OCI-LY3 (cell line): ENCODE results near the gene MMP28.

ENCODE experiments used
- H2AFZ ChIP-seq: fragments of 200-600, 300-600 bp; shearing (Covaris generic); 2 replicates; pipeline ENCODE4 v1.6.0; 2014; ENCODE audit warnings: antibody characterized with exemption, low read depth, low read length
- H3K27ac ChIP-seq: fragments of 200-600, 300-600 bp; sonication (generic); 2 replicates; pipeline ENCODE4 v1.5.1; 2014; ENCODE audit warnings: mild to moderate bottlenecking, low read length, moderate library complexity, mixed read lengths
- H3K27me3 ChIP-seq: fragments of 200-600, 300-600 bp; sonication (generic); 2 replicates; pipeline ENCODE4 v1.6.1; 2014; ENCODE audit warnings: low read depth, low read length, mixed read lengths
- H3K36me3 ChIP-seq: fragments of 200-600, 300-600 bp; sonication (generic); replicated peaks from 2 replicates; pipeline ENCODE3; 2014; ENCODE audit warnings: low read depth, low read length, mixed read lengths
- H3K4me1 ChIP-seq: fragments of 300-600, 200-600 bp; sonication (generic); 2 replicates; pipeline ENCODE4 v1.6.1; 2014; ENCODE audit warnings: low read length, mixed read lengths
- H3K4me2 ChIP-seq: fragments of 200-600, 300-600 bp; sonication (generic); 2 replicates; pipeline ENCODE4 v1.6.1; 2014; ENCODE audit warnings: low read length, mixed read lengths
- H3K4me3 ChIP-seq: fragments of 300-600, 200-600 bp; sonication (generic); 2 replicates; pipeline ENCODE4 v1.5.1; 2014; ENCODE audit warnings: antibody characterized with exemption, mild to moderate bottlenecking, low read length, moderate library complexity
- H3K79me2 ChIP-seq: fragments of 300-600, 200-600 bp; shearing (Covaris generic); 2 replicates; pipeline ENCODE4 v1.6.1; 2014; ENCODE audit warnings: mild to moderate bottlenecking, low read length, mixed read lengths
- H3K9ac ChIP-seq: fragments of 300-600, 200-600 bp; shearing (Covaris generic); 2 replicates; pipeline ENCODE4 v1.6.0; 2014; ENCODE audit warnings: mild to moderate bottlenecking, low read length, moderate library complexity
- H3K9me3 ChIP-seq: fragments of 200-600, 300-600 bp; shearing (Covaris generic); 2 replicates; pipeline ENCODE4 v1.6.1; 2014; ENCODE audit warnings: low read length, mixed read lengths; ENCODE audit not compliant: insufficient read depth
- H4K20me1 ChIP-seq: fragments of 200-600, 300-600 bp; sonication (generic); 2 replicates; pipeline ENCODE4 v1.6.1; 2016; ENCODE audit warnings: low read length, mixed read lengths; ENCODE audit not compliant: insufficient read depth
- CTCF ChIP-seq: fragments of 200-600, 300-600 bp; sonication (generic); IDR thresholded peaks from 2 replicates; pipeline ENCODE4 v1.5.1; 2014; ENCODE audit warnings: antibody characterized with exemption, low read length, low read depth
- EZH2phosphoT487 ChIP-seq: fragments of 200-600 bp; shearing (Covaris generic); IDR thresholded peaks from 2 replicates; pipeline ENCODE4 v1.6.1; 2018; ENCODE audit warnings: antibody characterized with exemption, mixed run types, low read depth

The MMP28 gene

GRCh38 chr17:35726953-35727460 lies 68.4 kb downstream of the MMP28 start:
- peaks cover 15% of the 10 kb centered on the region for H3K36me3 ChIP-seq
- no peaks in the 10 kb centered on the region for H3K9me3 ChIP-seq
- H3K9ac ChIP-seq: no peak overlapping the region
- H3K4me3 ChIP-seq: no peak overlapping the region
- peaks cover 8% of the 10 kb centered on the region for H3K4me1 ChIP-seq
- TF ChIP-seq EZH2phosphoT487 (no peak), CTCF (no peak)
- H2AFZ ChIP-seq: no peak overlapping the region
- H3K4me2 ChIP-seq: no peak overlapping the region
- H4K20me1 ChIP-seq: no peaks in the 10 kb centered on the region
- H3K79me2 ChIP-seq: peaks cover under 1% of the 10 kb centered on the region
- no peaks in the 10 kb centered on the region for H3K27me3 ChIP-seq
- no peak overlapping the region for H3K27ac ChIP-seq

GRCh38 chr17:35726127-35726952 lies 69.1 kb downstream of the MMP28 start:
- no peaks in the 10 kb centered on the region for H4K20me1 ChIP-seq
- H3K9ac ChIP-seq: no peak overlapping the region
- H3K36me3 ChIP-seq: peaks cover 17% of the 10 kb centered on the region
- no peaks in the 10 kb centered on the region for H3K9me3 ChIP-seq
- no peaks in the 10 kb centered on the region for H3K79me2 ChIP-seq
- TF ChIP-seq CTCF (no peak), EZH2phosphoT487 (no peak)
- H3K4me2 ChIP-seq: no peak overlapping the region
- no peak overlapping the region for H3K4me3 ChIP-seq
- no peaks in the 10 kb centered on the region for H3K27me3 ChIP-seq
- no peak overlapping the region for H3K27ac ChIP-seq
- H2AFZ ChIP-seq: no peak overlapping the region
- peaks cover 8% of the 10 kb centered on the region for H3K4me1 ChIP-seq

- Histone ChIP-seq H3K36me3 (peaks cover 17% of the 10 kb centered on the region), H3K27ac (no peak overlapping the region), H3K27me3 (no peaks in the 10 kb centered on the region), H2AFZ (no peak overlapping the region), H4K20me1 (no peaks in the 10 kb centered on the region), H3K4me3 (no peak overlapping the region), H3K4me1 (peaks cover 3% of the 10 kb centered on the region), H3K4me2 (no peak overlapping the region), H3K9ac (no peak overlapping the region), H3K79me2 (no peaks in the 10 kb centered on the region), H3K9me3 (no peaks in the 10 kb centered on the region)
- TF ChIP-seq EZH2phosphoT487 (no peak), CTCF (no peak)
These were observed 69.7 kb downstream of the MMP28 start for GRCh38 chr17:35725802-35726126.

- Histone ChIP-seq H3K4me1 (no peaks in the 10 kb centered on the region), H3K36me3 (peaks cover 19% of the 10 kb centered on the region), H3K4me2 (no peak overlapping the region), H3K9ac (no peak overlapping the region), H4K20me1 (no peaks in the 10 kb centered on the region), H3K4me3 (no peak overlapping the region), H3K9me3 (no peaks in the 10 kb centered on the region), H3K79me2 (no peaks in the 10 kb centered on the region), H3K27ac (no peak overlapping the region), H3K27me3 (no peaks in the 10 kb centered on the region), H2AFZ (no peak overlapping the region)
- TF ChIP-seq EZH2phosphoT487 (no peak), CTCF (no peak)
These were observed 70.4 kb downstream of the MMP28 start for GRCh38 chr17:35725058-35725457.
